K562 (cell line): ENCODE data around the gene C9orf50. TPM values are rescaled to one million over a fixed set of nuclear protein-coding genes. Genes with fewer than 3 reads are reported as not detected.

Source experiments
- ATAC-seq: fragments of 200-7000 bp; cut with Tn5 transposase; 3 replicates; pipeline ENCODE4 v1.9.1; 2020; ENCODE audit warnings: moderate library complexity
- BruUV-seq: library from RNA; stranded (reverse); fragments of 400-500 nt; replicated peaks from 2 replicates; lab custom pipeline; 2021; lab: Mats Ljungman, UMichigan
- CTCF ChIA-PET: fragments of 300-600 bp; formaldehyde crosslinking; extraction: SDS; loops from one replicate; lab custom pipeline; 2021; ENCODE audit warnings: low intra/inter-chr PET ratio; lab: Yijun Ruan, JAX
- POLR2A ChIA-PET: fragments of 300-600, 350-650 bp; sonication (Branson Sonifier 250); formaldehyde crosslinking; extraction: SDS; loops from one replicate; lab custom pipeline; 2021; ENCODE audit warnings: antibody characterized with exemption, inconsistent platforms; lab: Yijun Ruan, JAX
- DNase-seq, 4 experiments: peaks; one replicate each; pipeline versions ENCODE4 v3.0.0 to v3.0.0-alpha.2; 2011 to 2018; ENCODE audit warnings: low spot score in 3 of 4, mixed read lengths in 3 of 4; ENCODE audit errors: extremely low read depth in 1 of 4
- FAIRE-seq: peaks from 2 replicates; lab custom pipeline; 2011; peaks lifted over from hg19 to GRCh38; lab: Jason Lieb, UNC
- H2AFZ ChIP-seq: 2 replicates; pipeline ENCODE4 v1.6.0; 2011; ENCODE audit warnings: low read depth, low read length, control low read depth, inconsistent platforms
- H3K27ac ChIP-seq: fragments of 200-600 bp; 3 replicates; pipeline ENCODE4 v1.8.0; 2011; ENCODE audit warnings: low read depth, mild to moderate bottlenecking, control low read depth, inconsistent platforms, low read length, moderate library complexity, mixed read lengths; ENCODE audit errors: extremely low read depth
- H3K27me3 ChIP-seq, 2 experiments: fragments of 300-600 bp in 1 of 2; 2 replicates in 1 of 2; 3 replicates in 1 of 2; pipeline versions ENCODE4 v1.6.0 to v1.8.0; 2011; ENCODE audit warnings: inconsistent platforms in 2 of 2, low read length in 2 of 2, mild to moderate bottlenecking in 1 of 2, mixed read lengths in 1 of 2, moderate library complexity in 1 of 2; ENCODE audit not compliant: control insufficient read depth in 2 of 2, insufficient read depth in 2 of 2
- H3K36me3 ChIP-seq: fragments of 300-600 bp; 3 replicates; pipeline ENCODE4 v1.8.0; 2011; ENCODE audit warnings: mild to moderate bottlenecking, low read length, inconsistent platforms; ENCODE audit not compliant: control insufficient read depth, insufficient read depth
- H3K4me1 ChIP-seq, 2 experiments: fragments of 200-600 bp in 1 of 2; replicated peaks in 1 of 2; 2 replicates in 1 of 2; 3 replicates in 1 of 2; pipeline versions ENCODE4 v1.5.1 to v1.8.0; 2011; ENCODE audit warnings: inconsistent platforms in 2 of 2, low read length in 2 of 2, mild to moderate bottlenecking in 1 of 2, mixed read lengths in 1 of 2, moderate library complexity in 1 of 2; ENCODE audit not compliant: control insufficient read depth in 2 of 2, insufficient read depth in 2 of 2
- H3K4me2 ChIP-seq: 2 replicates; pipeline ENCODE4 v1.6.1; 2011; ENCODE audit warnings: low read length, control low read depth, inconsistent platforms, mixed read lengths; ENCODE audit not compliant: insufficient read depth
- H3K4me3 ChIP-seq: fragments of 200-600 bp; sonication (generic), shearing (Covaris generic); 2 replicates; pipeline ENCODE4 v1.5.1; 2016; ENCODE audit warnings: control low read depth, inconsistent platforms
- H3K79me2 ChIP-seq: fragments of 200-600 bp; 3 replicates; pipeline ENCODE4 v1.8.0; 2011; ENCODE audit warnings: low read length, inconsistent platforms; ENCODE audit not compliant: control insufficient read depth, insufficient read depth
- H3K9ac ChIP-seq, 2 experiments: 2 replicates each; pipeline versions ENCODE4 v1.6.0 to v1.6.1; 2011; ENCODE audit warnings: low read depth in 2 of 2, low read length in 2 of 2, control low read depth in 1 of 2, inconsistent platforms in 1 of 2, mild to moderate bottlenecking in 1 of 2, mixed read lengths in 1 of 2; ENCODE audit not compliant: insufficient read depth in 1 of 2
- H3K9me1 ChIP-seq: one replicate; pipeline ENCODE4 v1.6.0; 2011; ENCODE audit warnings: inconsistent platforms, mild to moderate bottlenecking, low read length, moderate library complexity; ENCODE audit not compliant: control insufficient read depth, insufficient read depth
- H3K9me3 ChIP-seq: replicated peaks from 2 replicates; pipeline ENCODE4 v1.5.1; 2011; ENCODE audit warnings: low read depth, low read length, inconsistent platforms; ENCODE audit not compliant: control insufficient read depth, insufficient read depth
- H4K20me1 ChIP-seq: replicated peaks from 2 replicates; pipeline ENCODE4 v1.6.1; 2011; ENCODE audit warnings: low read length, inconsistent platforms, mixed read lengths; ENCODE audit not compliant: control insufficient read depth, insufficient read depth
- FOXK1 ChIP-seq: sonication (generic); formaldehyde crosslinking; IDR thresholded peaks from 2 replicates; pipeline ENCODE4 v1.8.0; 2022; ENCODE audit warnings: missing genetic modification reagents, mild to moderate bottlenecking, borderline replicate concordance
- HES1 ChIP-seq: fragments of 450-650 bp; IDR thresholded peaks from 2 replicates; pipeline ENCODE4 v1.6.1; 2016; ENCODE audit warnings: low read depth, mild to moderate bottlenecking, moderate library complexity
- NONO ChIP-seq, 2 experiments: fragments of 200-400 bp in 1 of 2; fragments of 450-650 bp in 1 of 2; formaldehyde crosslinking in 1 of 2; IDR thresholded peaks; 2 replicates each; pipeline ENCODE4 v1.6.1; 2017; ENCODE audit warnings: low read depth in 2 of 2, mild to moderate bottlenecking in 2 of 2, moderate library complexity in 2 of 2, low read length in 1 of 2
- NR0B1 ChIP-seq: fragments of 450-650 bp; IDR thresholded peaks from one replicate; pipeline ENCODE4 v1.6.1; 2018; ENCODE audit warnings: mild to moderate bottlenecking, moderate library complexity; ENCODE audit not compliant: partially characterized antibody
- PATZ1 ChIP-seq: fragments of 250-450 bp; sonication (Bioruptor Pico); IDR thresholded peaks from 2 replicates; pipeline ENCODE4 v1.5.0; 2020; ENCODE audit warnings: mild to moderate bottlenecking, borderline replicate concordance
- PRMT5 ChIP-seq: sonication (generic); formaldehyde crosslinking; IDR thresholded peaks from 2 replicates; pipeline ENCODE4 v1.5.0; 2020; ENCODE audit warnings: missing genetic modification reagents
- TAF15 ChIP-seq: fragments of 200-400 bp; formaldehyde crosslinking; IDR thresholded peaks from 2 replicates; pipeline ENCODE4 v1.6.1; 2017; ENCODE audit warnings: mild to moderate bottlenecking, low read depth, low read length, moderate library complexity
- ZBTB40 ChIP-seq, 2 experiments: fragments of 450-650 bp in 1 of 2; sonication (generic) in 1 of 2; formaldehyde crosslinking in 1 of 2; IDR thresholded peaks; 2 replicates each; pipeline versions ENCODE4 v1.7.1 to v1.9.0; 2016 to 2022; ENCODE audit warnings: inconsistent platforms in 1 of 2, mild to moderate bottlenecking in 1 of 2, missing genetic modification reagents in 1 of 2
- WGBS: fragments of 100-300 bp; shearing (Covaris generic); methylation state at CpG from one replicate; pipeline ENCODE4 v1.1.6; 2016; ENCODE audit warnings: low coverage, mixed read lengths; ENCODE audit not compliant: insufficient coverage; ENCODE audit errors: missing lambda C conversion rate; 5-methylcytosine and 5-hydroxymethylcytosine counted together
- in situ Hi-C: fragments of 300-500 bp; cut with MboI; formaldehyde crosslinking; loops from 4 replicates; pipeline ENCODE4 v1.15.0; 2018; ENCODE audit warnings: inconsistent platforms, mixed read lengths
- intact Hi-C: fragments of 100-400 bp; cut with micrococcal nuclease; formaldehyde crosslinking; loops from 2 replicates; pipeline ENCODE4 v1.14.2; 2022
- polyA plus RNA-seq, 8 experiments: library from polyadenylated mRNA; depleted of rRNA in 4 of 8; stranded (reverse) in 5 of 8; unstranded in 3 of 8; fragments of >200 nt; fragmentation: Nextera tagmentation in 2 of 8; fragmentation: Illumina TruSeq in 1 of 8; extraction: Ambion mirVana in 2 of 8; extraction: Trizol in 1 of 8; gene quantifications; 2 replicates each; pipeline versions ENCODE4 v1.2.1 to v1.2.3, GENCODE V29; 2011 to 2014; ENCODE audit warnings: inconsistent platforms in 1 of 8, missing spikeins in 1 of 8
- total RNA-seq, 7 experiments: library from RNA; depleted of rRNA in 6 of 7; stranded (reverse); fragments of >200 nt in 6 of 7; fragmentation: Illumina TruSeq in 2 of 7; extraction: Trizol in 2 of 7; gene quantifications; 2 replicates each; pipeline versions ENCODE4 v1.2.1 to v1.2.3, GENCODE V29; 2011 to 2021; ENCODE audit warnings: low replicate concordance in 1 of 7

The C9orf50 gene
- total and polyA plus RNA-seq, 9 of the 15 experiments (the other 6 are each of a cell fraction or from before 2014, with no cell fraction given) = not detected

- intact Hi-C loops = loop anchor here (10.0 kb wide), 1 partner anchor 236 kb away; no protein-coding TSS in a partner anchor
- in situ Hi-C loops = no loop called here
- H3K4me1 ChIP-seq = peaks cover 0 to 23% of the 10 kb centered on the region in 2 experiments; a peak in 3 of 5 replicates
- peaks cover 8 to 18% of the 10 kb centered on the region in 2 experiments; a peak in 4 of 5 replicates for H3K27me3 ChIP-seq
- no peak overlapping the region for H3K4me2 ChIP-seq
- no peaks in the 10 kb centered on the region for H3K9me3 ChIP-seq
- no peak overlapping the region for H3K4me3 ChIP-seq
- no peaks in the 10 kb centered on the region for H3K79me2 ChIP-seq
- DNase-seq (no peak), ATAC-seq (peak; percentile 29; the same call in 1 of the 3 replicates), FAIRE-seq (no peak)
- WGBS = 0% methylated on average over 1 of the region's 10 CpGs
- CTCF ChIA-PET = no interaction called here
- no TSS peak for BruUV-seq
- H4K20me1 ChIP-seq = no peaks in the 10 kb centered on the region
- H3K9ac ChIP-seq = 0 out of 4 replicates have a peak overlapping the region, but pooled peaks of 1 of the 2 experiments have one; percentile 43
- no peak overlapping the region for H3K27ac ChIP-seq
- H3K9me1 ChIP-seq = no peaks in the 10 kb centered on the region
- H2AFZ ChIP-seq = no peak overlapping the region
- POLR2A ChIA-PET = no interaction called here
- no peaks in the 10 kb centered on the region for H3K36me3 ChIP-seq
- TF ChIP-seq NONO (IDR thresholded peaks at IDR 0.05; ENCODE audit: low read depth in 2 of 2, low read length in 1 of 2) (no peak), PRMT5 (CRISPR knock-in tag) (no peak), HES1 (no peak), PATZ1 (CRISPR knock-in tag) (no peak), NR0B1 (no peak), TAF15 (no peak), FOXK1 (CRISPR knock-in tag) (no peak), ZBTB40 (IDR thresholded peaks at IDR 0.05) (no peak), ZBTB40 (CRISPR knock-in tag; IDR thresholded peaks at IDR 0.05) (no peak)
These were observed 27.8 kb upstream of the C9orf50 start for GRCh38 chr9:129648764-129649115.
